ENCODE results near the gene STRN4. TPM values are rescaled to one million over a fixed set of nuclear protein-coding genes. Genes with fewer than 3 reads are reported as not detected.

The STRN4 gene
- total RNA-seq, 1 experiment from 2014 or later = 143 TPM

- Histone ChIP-seq H3K27ac (ENCODE audit: insufficient read length, low read depth, low read length) (no peak overlapping the region), H4K5ac (ENCODE audit: insufficient read length, low read depth, low read length) (no peak overlapping the region), H2BK15ac (ENCODE audit: low read depth, low read length) (no peak overlapping the region), H3K9me3 (ENCODE audit: control insufficient read depth, low read depth, low read length) (no peaks in the 10 kb centered on the region), H3T11ph (ENCODE audit: low read length) (no peak overlapping the region), H3K23me2 (ENCODE audit: insufficient read length, low read depth, low read length, poor library complexity, severe bottlenecking) (no peaks in the 10 kb centered on the region), H2AK5ac (ENCODE audit: insufficient read length, low read length) (no peak overlapping the region), H2BK12ac (ENCODE audit: insufficient read length, low read depth, low read length) (no peak overlapping the region), H3K4me1 (ENCODE audit: insufficient read depth, low read length) (no peaks in the 10 kb centered on the region), H2BK5ac (ENCODE audit: insufficient read length, low read length) (no peak overlapping the region), H4K20me1 (ENCODE audit: control insufficient read depth, insufficient read depth, insufficient read length) (no peaks in the 10 kb centered on the region), H3K23ac (ENCODE audit: insufficient read length, low read depth, low read length) (no peak overlapping the region), H3K18ac (ENCODE audit: insufficient read length, low read depth, low read length) (no peak overlapping the region), H2AFZ (ENCODE audit: low read length) (no peak overlapping the region), H3K9ac (ENCODE audit: extremely low read depth, insufficient read length, low read length) (no peak overlapping the region), H4K8ac (replicated peaks; ENCODE audit: insufficient read length, low read depth, low read length) (no peak overlapping the region), H3K14ac (ENCODE audit: insufficient read depth, low read length) (no peak overlapping the region), H3K27me3 (ENCODE audit: insufficient read depth, low read length) (no peaks in the 10 kb centered on the region), H3K4ac (ENCODE audit: low read depth, low read length) (no peak overlapping the region), H4K91ac (ENCODE audit: insufficient read length, low read depth, low read length) (no peak overlapping the region), H2BK120ac (ENCODE audit: low read depth, low read length, poor library complexity, severe bottlenecking) (no peak overlapping the region), H3K79me2 (ENCODE audit: insufficient read depth, low read length) (no peaks in the 10 kb centered on the region), H2BK20ac (ENCODE audit: low read depth, low read length, poor library complexity, severe bottlenecking) (no peak overlapping the region), H3K56ac (ENCODE audit: insufficient read length, low read depth, low read length) (no peak overlapping the region), H3K79me1 (ENCODE audit: insufficient read depth, low read depth, low read length, poor library complexity, severe bottlenecking) (no peaks in the 10 kb centered on the region), H3K4me2 (ENCODE audit: insufficient read depth, insufficient read length, low read length) (no peak overlapping the region)
- Mint-ChIP-seq H3K9me3 (no peaks in the 10 kb centered on the region), H3K27ac (no peak overlapping the region; a peak in 1 of 7 replicates), H3K4me3 (no peak overlapping the region), H3K36me3 (ENCODE audit: insufficient read depth in 1 of 3, low read depth in 3 of 3) (peaks cover 36 to 86% (median 71%) of the 10 kb centered on the region in 3 experiments), H3K4me1 (no peaks in the 10 kb centered on the region), H3K27me3 (ENCODE audit: low read depth) (no peaks in the 10 kb centered on the region)
- TF ChIP-seq CTCF (conservative IDR thresholded peaks at IDR 0.05) = no peak
- WGBS (ENCODE audit: extremely low coverage, insufficient read length, low lambda C conversion rate) = no CpG with 5 or more reads among the region's 3 CpGs
- no peak for DNase-seq
Observed at GRCh38 chr19:46685189-46685588, 61.1 kb downstream of the STRN4 start.
